ENCODE results near the gene SSR2.
A peak's percentile ranks its signal among the peaks of the same experiment; 100 is the strongest.
"Not testable (repeated sequence)": the region's sequence is repeated elsewhere in the genome, so short reads cannot be mapped to it uniquely, and the experiment has no call there.

Gene SSR2

GRCh38 chr1:156045076-156045475 lies 24.3 kb upstream of the SSR2 start:
- DNase-seq, result no peak

DNA sequence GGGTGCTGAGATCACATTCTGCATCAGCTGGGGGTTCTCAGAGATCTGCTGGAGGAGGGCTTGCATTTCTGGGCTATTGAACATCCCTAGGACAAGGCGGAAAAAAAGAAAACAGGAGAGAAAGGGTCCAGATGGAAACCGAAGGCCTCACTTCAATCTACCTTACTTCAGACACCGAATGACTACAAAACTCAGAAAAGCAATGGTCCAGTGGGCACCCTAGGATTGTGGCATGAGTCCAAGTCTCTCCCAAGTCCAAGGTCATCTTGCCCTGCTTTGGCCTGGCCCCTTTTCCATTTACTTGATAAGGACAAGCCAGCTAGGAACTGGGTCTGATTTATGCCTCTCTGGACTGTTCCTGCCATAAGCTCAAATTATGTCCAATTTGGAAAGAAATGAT lies 22.1 kb upstream of the SSR2 start:
- DNase-seq, result no peak

GRCh38 chr1:156034991-156035390 lies 14.2 kb upstream of the SSR2 start:
- not testable (repeated sequence) for DNase-seq

- DNase-seq, result no peak
Measured at GRCh38 chr1:156033011-156033410, 12.3 kb upstream of the SSR2 start.

DNA sequence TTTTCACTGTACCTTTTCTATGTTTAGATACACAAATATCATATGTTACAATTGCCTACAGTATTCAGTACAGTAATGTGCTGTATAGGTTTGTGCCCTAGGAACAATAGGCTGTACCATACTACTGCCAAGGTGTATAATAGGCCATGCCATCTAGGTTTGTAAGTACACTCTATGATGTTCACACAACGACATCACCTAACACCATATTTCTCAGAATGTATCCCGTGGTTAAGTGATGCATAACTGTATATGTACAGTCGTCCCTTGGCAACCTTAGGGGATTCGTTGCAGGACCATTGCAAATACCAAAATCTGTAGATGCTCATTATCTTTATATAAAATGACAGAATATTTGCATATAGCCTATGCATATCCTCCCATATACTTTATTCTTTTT lies 5.8 kb upstream of the SSR2 start:
- DNase-seq, result no peak

DNA sequence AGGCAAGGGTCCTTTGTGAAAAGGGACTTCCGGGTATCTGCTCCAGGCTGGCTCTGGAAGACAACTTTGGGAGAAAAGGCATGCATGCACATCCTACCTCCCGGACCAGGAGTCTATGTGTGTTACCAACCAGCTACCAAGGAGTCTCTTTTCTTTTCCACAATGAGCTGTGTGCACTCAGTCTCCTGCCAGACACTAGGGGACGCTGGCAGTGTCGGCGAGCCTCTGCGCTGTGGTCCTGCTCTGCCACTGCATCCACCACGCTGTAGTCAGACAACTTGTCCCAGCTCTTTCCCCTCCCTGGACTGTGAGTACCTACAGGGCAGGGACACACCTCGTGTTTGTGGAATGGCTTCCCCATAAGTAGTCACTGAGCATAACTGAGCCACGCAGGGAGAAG lies 5.1 kb upstream of the SSR2 start:
- DNase-seq, result peak; percentile 20

GRCh38 chr1:156024801-156025200 lies 4.0 kb upstream of the SSR2 start:
- no peak for DNase-seq

- no peak for DNase-seq
Measured at GRCh38 chr1:156021954-156022353, 1.2 kb upstream of the SSR2 start.

DNA sequence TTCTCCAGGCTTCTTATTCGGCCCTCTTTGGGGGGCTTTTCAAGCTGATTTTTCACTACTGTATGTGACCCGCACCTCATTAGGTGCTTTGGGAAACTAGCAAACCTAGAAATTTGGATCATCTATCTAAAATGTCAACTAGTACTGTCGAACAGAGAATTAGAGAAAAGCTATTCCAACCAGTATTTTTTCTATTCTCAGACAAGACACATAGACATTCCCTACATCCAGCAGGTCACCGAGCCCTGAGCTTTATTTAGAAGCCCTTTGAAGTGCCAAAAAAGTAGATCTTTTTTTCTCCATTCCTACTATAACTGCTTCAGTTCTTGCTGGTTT lies 310 bp upstream of the SSR2 start:
- DNase-seq, result no peak

DNA sequence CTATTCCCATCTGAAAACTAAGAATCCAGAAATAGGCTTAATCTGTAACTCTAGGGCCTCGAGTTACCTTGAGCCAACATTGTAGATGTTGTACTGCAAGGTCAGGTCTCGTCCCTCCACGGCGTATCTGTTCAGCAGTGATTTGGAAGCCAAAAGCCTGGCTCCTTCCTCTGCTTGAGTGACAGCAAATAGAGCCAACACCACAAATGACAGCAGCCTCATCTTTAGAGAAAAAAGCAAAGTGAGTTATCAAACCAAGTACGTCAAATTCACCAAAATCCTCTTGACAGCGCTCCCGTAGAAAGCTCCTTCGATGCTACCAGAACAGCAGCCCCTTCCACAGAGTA lies 832 bp downstream of the SSR2 start:
- no peak for DNase-seq

- no peak for DNase-seq
Measured at GRCh38 chr1:156014829-156015228, 5.9 kb downstream of the SSR2 start.

GRCh38 chr1:156012051-156012817 lies 8.5 kb downstream of the SSR2 start:
- no peak for DNase-seq

DNA sequence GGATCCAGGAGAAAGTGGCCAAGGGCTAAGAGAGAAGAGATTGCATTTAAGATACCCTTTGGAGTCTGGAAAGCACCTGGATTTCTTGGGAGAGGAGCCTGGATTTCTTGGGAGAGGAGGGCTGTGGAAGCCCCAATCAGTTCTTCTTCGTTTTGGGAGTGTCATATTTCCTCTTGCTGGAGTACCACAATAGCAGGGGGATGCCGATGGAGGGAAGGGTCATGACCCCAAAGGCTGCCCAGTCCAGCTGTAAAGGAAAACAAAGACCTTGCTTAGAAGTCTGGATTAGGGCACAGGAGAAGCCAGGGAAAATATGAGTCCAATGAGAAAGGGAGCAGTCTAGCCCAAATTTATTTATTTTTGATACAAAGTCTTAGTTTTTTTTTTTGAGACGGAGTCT lies 11.3 kb downstream of the SSR2 start:
- no peak for DNase-seq

- DNase-seq, result no peak
Measured at GRCh38 chr1:156006666-156007376, 13.9 kb downstream of the SSR2 start.

- DNase-seq, result peak; percentile 19
Measured at GRCh38 chr1:156004843-156005584, 15.7 kb downstream of the SSR2 start.

GRCh38 chr1:156003923-156004188 lies 16.9 kb downstream of the SSR2 start:
- no peak for DNase-seq

- no peak for DNase-seq
Measured at GRCh38 chr1:156002188-156002911, 18.4 kb downstream of the SSR2 start.

GRCh38 chr1:156001662-156002171 lies 19.0 kb downstream of the SSR2 start:
- no peak for DNase-seq

DNA sequence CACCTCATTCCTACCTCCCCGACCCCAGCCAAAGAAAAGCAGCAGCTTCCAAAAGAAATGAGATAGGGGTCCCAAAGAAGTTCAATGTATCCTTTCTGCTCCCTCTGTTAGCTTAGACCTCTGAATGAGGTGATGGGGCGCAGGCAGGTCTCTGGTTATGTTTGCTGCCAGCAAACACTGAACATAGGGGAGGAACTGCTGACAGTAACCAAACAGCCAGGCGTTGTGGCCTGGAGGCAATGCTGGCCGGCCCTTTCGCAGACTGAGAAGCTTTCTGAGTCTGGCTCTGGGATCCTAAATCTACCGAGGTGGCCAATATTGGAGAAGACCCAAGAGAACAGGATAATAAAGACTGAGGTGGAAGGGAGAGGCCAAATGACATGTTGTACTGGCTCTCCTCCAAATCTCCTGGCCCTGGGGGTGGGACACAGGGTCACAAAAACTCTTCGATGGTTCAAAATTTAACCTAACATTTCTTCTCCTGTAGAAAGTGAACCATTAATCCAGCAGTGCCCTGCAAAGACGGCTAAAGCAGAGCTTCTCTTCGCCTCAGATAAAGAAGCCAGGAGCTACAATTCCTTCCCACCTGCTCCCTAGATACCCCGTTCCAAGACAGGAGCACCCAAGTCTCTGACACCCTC lies 19.6 kb downstream of the SSR2 start:
- DNase-seq, result no peak

GRCh38 chr1:155999964-156000363 lies 20.8 kb downstream of the SSR2 start:
- DNase-seq, result no peak

- DNase-seq, result no peak
Measured at GRCh38 chr1:155996166-155996565, 24.6 kb downstream of the SSR2 start.

GRCh38 chr1:155993595-155993994 lies 27.2 kb downstream of the SSR2 start:
- DNase-seq, result no peak

Measured in activated naive CD4-positive, alpha-beta T cell treated with Interleukin-2 at 50 U/mL for 16 hours (primary cell).